GM12878 (cell line): Measurements from ENCODE around the gene SRGAP1. TPM values are rescaled to one million over a fixed set of nuclear protein-coding genes. Genes with fewer than 3 reads are reported as not detected.

Source experiments
- ATAC-seq: fragments of 200-7000 bp; cut with Tn5 transposase; 3 replicates; pipeline ENCODE4 v1.9.1; 2020; ENCODE audit warnings: mild to moderate bottlenecking, moderate library complexity
- BruUV-seq: library from RNA; stranded (reverse); fragments of 400-500 nt; replicated peaks from 2 replicates; lab custom pipeline; 2021; lab: Mats Ljungman, UMichigan
- CTCF ChIA-PET: fragments of 300-600 bp; sonication (Branson Sonifier 250); formaldehyde crosslinking; extraction: SDS; loops from one replicate; lab custom pipeline; 2021; ENCODE audit warnings: inconsistent platforms; lab: Yijun Ruan, JAX
- POLR2A ChIA-PET: fragments of 350-600 bp; formaldehyde crosslinking; extraction: SDS; loops from one replicate; lab custom pipeline; 2021; ENCODE audit warnings: inconsistent platforms; lab: Charles Lee
- RAD21 ChIA-PET: fragments of 300-600 bp; sonication (Branson Sonifier 250); formaldehyde crosslinking; loops from one replicate; lab custom pipeline; 2023; ENCODE audit warnings: antibody characterized with exemption; ENCODE audit not compliant: unreplicated experiment; lab: Charles Lee
- SMC1A ChIA-PET: fragments of 300-600 bp; sonication (Branson Sonifier 250); formaldehyde crosslinking; loops from one replicate; lab custom pipeline; 2023; ENCODE audit not compliant: unreplicated experiment, uncharacterized antibody; lab: Charles Lee
- DNase-seq: peaks from one replicate; pipeline ENCODE4 v3.0.0-alpha.2; 2011; ENCODE audit warnings: low read depth, low spot score
- FAIRE-seq: peaks from 3 replicates; lab custom pipeline; 2011; peaks lifted over from hg19 to GRCh38; lab: Jason Lieb, UNC
- H2AFZ ChIP-seq: 2 replicates; pipeline ENCODE4 v1.6.0; 2011; ENCODE audit warnings: low read depth, low read length, control low read depth; ENCODE audit not compliant: control insufficient read depth
- H3K27ac ChIP-seq: 2 replicates; pipeline ENCODE4 v1.5.1; 2011; ENCODE audit warnings: control low read depth; ENCODE audit not compliant: control insufficient read depth, insufficient read depth
- H3K27me3 ChIP-seq, 2 experiments: replicated peaks in 1 of 2; 2 replicates each; pipeline versions ENCODE4 v1.6.0 to v1.6.1; 2011; ENCODE audit warnings: low read length in 1 of 2; ENCODE audit not compliant: control insufficient read depth in 2 of 2, insufficient read depth in 2 of 2
- H3K36me3 ChIP-seq, 2 experiments: 2 replicates each; pipeline ENCODE4 v1.5.1; 2011; ENCODE audit warnings: low read length in 1 of 2; ENCODE audit not compliant: control insufficient read depth in 2 of 2, insufficient read depth in 2 of 2
- H3K4me1 ChIP-seq: 2 replicates; pipeline ENCODE4 v1.6.1; 2011; ENCODE audit warnings: mild to moderate bottlenecking, low read length, moderate library complexity, mixed read lengths; ENCODE audit not compliant: control insufficient read depth, insufficient read depth
- H3K4me2 ChIP-seq: 2 replicates; pipeline ENCODE4 v1.6.0; 2011; ENCODE audit warnings: control low read depth; ENCODE audit not compliant: control insufficient read depth, insufficient read depth
- H3K4me3 ChIP-seq: fragments of 200-600 bp; sonication (generic); 2 replicates; pipeline ENCODE4 v1.5.1; 2016
- H3K79me2 ChIP-seq: 2 replicates; pipeline ENCODE4 v1.6.0; 2011; ENCODE audit warnings: low read length; ENCODE audit not compliant: control insufficient read depth, insufficient read depth
- H3K9ac ChIP-seq: 2 replicates; pipeline ENCODE4 v1.8.0; 2011; ENCODE audit warnings: low read length, control low read depth, mixed read lengths; ENCODE audit not compliant: control insufficient read depth, insufficient read depth
- H3K9me3 ChIP-seq: replicated peaks from 3 replicates; pipeline ENCODE4 v1.5.1; 2011; ENCODE audit warnings: mild to moderate bottlenecking, low read length; ENCODE audit not compliant: control insufficient read depth, insufficient read depth
- H4K20me1 ChIP-seq: 2 replicates; pipeline ENCODE4 v1.6.0; 2011; ENCODE audit not compliant: control insufficient read depth, insufficient read depth
- CBFB ChIP-seq: IDR thresholded peaks from 2 replicates; pipeline ENCODE4 v1.6.1; 2016; ENCODE audit warnings: antibody characterized with exemption, low read depth
- CREM ChIP-seq: IDR thresholded peaks from 2 replicates; pipeline ENCODE4 v1.6.1; 2014; ENCODE audit warnings: antibody characterized with exemption, low read depth
- FOS ChIP-seq: IDR thresholded peaks from 3 replicates; pipeline ENCODE4 v1.6.1; 2011; ENCODE audit warnings: borderline replicate concordance; ENCODE audit not compliant: insufficient read length; ENCODE audit errors: extremely low read depth
- HDAC6 ChIP-seq: fragments of 200-600 bp; sonication (generic); IDR thresholded peaks from one replicate; pipeline ENCODE4 v1.8.0; 2017; ENCODE audit warnings: antibody characterized with exemption; ENCODE audit not compliant: unreplicated experiment
- KAT2A ChIP-seq: conservative IDR thresholded peaks from 2 replicates; pipeline ENCODE4 v1.6.1; 2011; ENCODE audit warnings: low read depth, low read length; ENCODE audit not compliant: control insufficient read depth
- LARP7 ChIP-seq: fragments of 450-650 bp; IDR thresholded peaks from 2 replicates; pipeline ENCODE4 v1.6.1; 2017; ENCODE audit warnings: mild to moderate bottlenecking
- MXI1 ChIP-seq: fragments of 150-350 bp; IDR thresholded peaks from 2 replicates; pipeline ENCODE4 v1.6.1; 2011; ENCODE audit warnings: low read depth, mild to moderate bottlenecking, inconsistent platforms, low read length, improper control_type of control experiment
- NFYB ChIP-seq: IDR thresholded peaks from 2 replicates; pipeline ENCODE4 v1.6.1; 2011; ENCODE audit warnings: low read depth, mild to moderate bottlenecking, low read length, improper control_type of control experiment, moderate library complexity; ENCODE audit not compliant: insufficient read depth
- POLR2A ChIP-seq: IDR thresholded peaks from 2 replicates; pipeline ENCODE4 v1.6.1; 2011; ENCODE audit warnings: low read depth, mild to moderate bottlenecking, low read length
- RAD51 ChIP-seq: fragments of 450-650 bp; IDR thresholded peaks from 2 replicates; pipeline ENCODE4 v1.6.1; 2016; ENCODE audit warnings: moderate library complexity, mild to moderate bottlenecking, inconsistent platforms
- RELA ChIP-seq: fragments of 450-650 bp; IDR thresholded peaks from 2 replicates; pipeline ENCODE4 v1.8.0; 2014; ENCODE audit warnings: borderline replicate concordance; ENCODE audit not compliant: partially characterized antibody
- SIN3A ChIP-seq: IDR thresholded peaks from 2 replicates; pipeline ENCODE4 v1.6.1; 2012; ENCODE audit warnings: low read depth, low read length, improper control_type of control experiment
- TARDBP ChIP-seq: IDR thresholded peaks from 2 replicates; pipeline ENCODE4 v1.6.1; 2016; ENCODE audit warnings: borderline replicate concordance
- TCF3 ChIP-seq: IDR thresholded peaks from 2 replicates; pipeline ENCODE4 v1.6.1; 2012; ENCODE audit warnings: low read depth, mild to moderate bottlenecking, low read length, borderline replicate concordance; ENCODE audit not compliant: insufficient read depth
- ZNF24 ChIP-seq: fragments of 450-650 bp; IDR thresholded peaks from 2 replicates; pipeline ENCODE4 v1.6.1; 2017; ENCODE audit warnings: antibody characterized with exemption, mild to moderate bottlenecking
- WGBS: methylation state at CpG from one replicate; pipeline ENCODE4 v1.1.6; 2016; ENCODE audit warnings: low lambda C conversion rate; ENCODE audit not compliant: insufficient replicate concordance, insufficient coverage; ENCODE audit errors: missing lambda C conversion rate; 5-methylcytosine and 5-hydroxymethylcytosine counted together
- in situ Hi-C: fragments of 300-500 bp; cut with MboI; formaldehyde crosslinking; loops from 9 replicates; pipeline ENCODE4 v1.14.3; 2018; ENCODE audit warnings: mixed read lengths
- intact Hi-C: fragments of 100-400 bp; cut with micrococcal nuclease; formaldehyde crosslinking; loops from one replicate; pipeline ENCODE4 v1.14.2; 2022; ENCODE audit not compliant: unreplicated experiment
- polyA plus RNA-seq, 11 experiments: library from polyadenylated mRNA; depleted of rRNA in 4 of 11; unstranded in 6 of 11; stranded (reverse) in 5 of 11; fragments of >200 nt; fragmentation: Nextera tagmentation in 4 of 11; fragmentation: Illumina TruSeq in 1 of 11; extraction: Ambion mirVana in 4 of 11; extraction: Trizol in 1 of 11; gene quantifications; 1 replicate in 1 of 11; 2 replicates in 10 of 11; pipeline versions ENCODE4 v1.2.1 to v1.2.3, GENCODE V29; 2011 to 2016; ENCODE audit warnings: inconsistent platforms in 2 of 11, missing spikeins in 2 of 11, low read depth in 1 of 11
- total RNA-seq, 4 experiments: library from RNA; depleted of rRNA in 3 of 4; stranded (reverse); fragments of >200 nt in 3 of 4; fragmentation: Illumina TruSeq in 1 of 4; extraction: Trizol in 1 of 4; gene quantifications; 2 replicates each; pipeline versions ENCODE4 v1.2.1 to v1.2.3, GENCODE V29; 2013 to 2021
- TF ChIP-seq, protein P1 (sequence below): IDR thresholded peaks from 2 replicates; pipeline ENCODE4 v1.6.1; 2012; ENCODE audit warnings: low read depth, low read length, improper control_type of control experiment
- TF ChIP-seq, protein P2 (sequence below): IDR thresholded peaks from 2 replicates; pipeline ENCODE4 v1.6.1; 2011; ENCODE audit warnings: borderline replicate concordance, low read depth, mild to moderate bottlenecking, moderate library complexity, mixed read lengths, low read length; ENCODE audit not compliant: insufficient read depth; ENCODE audit errors: extremely low read length
- TF ChIP-seq, protein P3 (sequence below): fragments of 450-650 bp; IDR thresholded peaks from 2 replicates; pipeline ENCODE4 v1.6.1; 2016; ENCODE audit warnings: mild to moderate bottlenecking, moderate library complexity, borderline replicate concordance

SRGAP1 gene
- total and polyA plus RNA-seq, 10 of the 15 experiments (the other 5 are each of a cell fraction or from before 2014, with no cell fraction given) = 0.16 to 0.85 (median 0.46) TPM

DNA sequence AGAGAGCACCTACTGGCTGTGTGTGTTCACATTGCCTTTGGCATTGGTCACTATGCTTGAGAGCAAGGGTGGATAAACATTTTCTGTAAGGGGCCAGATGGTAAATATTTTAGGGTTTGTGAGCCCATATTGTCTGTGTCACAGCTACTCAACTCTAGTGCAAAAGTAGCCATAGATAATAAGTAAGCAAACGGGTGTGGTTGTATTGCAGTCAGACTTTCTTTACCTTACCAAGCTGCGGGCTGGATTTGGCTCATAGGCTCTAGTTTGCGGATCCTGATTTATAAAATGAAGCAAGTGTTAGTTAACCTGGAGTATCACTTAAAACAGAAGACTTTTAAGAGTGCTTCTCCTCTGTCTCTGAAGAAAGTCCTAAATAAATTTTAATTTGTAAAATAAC is 208.6 kb downstream of the SRGAP1 start:
- BruUV-seq = no TSS peak
- Histone ChIP-seq H3K4me1 (no peaks in the 10 kb centered on the region), H3K4me2 (no peak overlapping the region), H4K20me1 (no peaks in the 10 kb centered on the region), H3K79me2 (no peaks in the 10 kb centered on the region), H2AFZ (no peak overlapping the region), H3K4me3 (no peak overlapping the region), H3K9ac (no peak overlapping the region), H3K9me3 (no peaks in the 10 kb centered on the region), H3K27ac (no peak overlapping the region), H3K36me3 (no peaks in the 10 kb centered on the region), H3K27me3 (no peaks in the 10 kb centered on the region)
- ChIA-PET RAD21 (no interaction called here), POLR2A (no interaction called here), CTCF (interaction anchor here (0.7 kb wide), 1 partner anchor 16 kb away, joined by 5 read pairs; no protein-coding TSS in a partner anchor), SMC1A (no interaction called here)
- 18% methylated on average over 3 of the region's 3 CpGs for WGBS
- FAIRE-seq (no peak), ATAC-seq (no peak), DNase-seq (no peak)
- in situ Hi-C loops (no loop called here), intact Hi-C loops (no loop called here)
- TF ChIP-seq, protein P1, sequence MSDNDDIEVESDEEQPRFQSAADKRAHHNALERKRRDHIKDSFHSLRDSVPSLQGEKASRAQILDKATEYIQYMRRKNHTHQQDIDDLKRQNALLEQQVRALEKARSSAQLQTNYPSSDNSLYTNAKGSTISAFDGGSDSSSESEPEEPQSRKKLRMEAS = no peak
- TF ChIP-seq FOS = no peak
- no peak for TF ChIP-seq HDAC6
- no peak for TF ChIP-seq RAD51
- no peak for TF ChIP-seq NFYB
- TF ChIP-seq CREM = no peak
- TF ChIP-seq, protein P2, sequence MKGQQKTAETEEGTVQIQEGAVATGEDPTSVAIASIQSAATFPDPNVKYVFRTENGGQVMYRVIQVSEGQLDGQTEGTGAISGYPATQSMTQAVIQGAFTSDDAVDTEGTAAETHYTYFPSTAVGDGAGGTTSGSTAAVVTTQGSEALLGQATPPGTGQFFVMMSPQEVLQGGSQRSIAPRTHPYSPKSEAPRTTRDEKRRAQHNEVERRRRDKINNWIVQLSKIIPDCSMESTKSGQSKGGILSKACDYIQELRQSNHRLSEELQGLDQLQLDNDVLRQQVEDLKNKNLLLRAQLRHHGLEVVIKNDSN = no peak
- no peak for TF ChIP-seq LARP7
- no peak for TF ChIP-seq CBFB
- no peak for TF ChIP-seq ZNF24
- TF ChIP-seq TARDBP = no peak
- TF ChIP-seq, protein P3, sequence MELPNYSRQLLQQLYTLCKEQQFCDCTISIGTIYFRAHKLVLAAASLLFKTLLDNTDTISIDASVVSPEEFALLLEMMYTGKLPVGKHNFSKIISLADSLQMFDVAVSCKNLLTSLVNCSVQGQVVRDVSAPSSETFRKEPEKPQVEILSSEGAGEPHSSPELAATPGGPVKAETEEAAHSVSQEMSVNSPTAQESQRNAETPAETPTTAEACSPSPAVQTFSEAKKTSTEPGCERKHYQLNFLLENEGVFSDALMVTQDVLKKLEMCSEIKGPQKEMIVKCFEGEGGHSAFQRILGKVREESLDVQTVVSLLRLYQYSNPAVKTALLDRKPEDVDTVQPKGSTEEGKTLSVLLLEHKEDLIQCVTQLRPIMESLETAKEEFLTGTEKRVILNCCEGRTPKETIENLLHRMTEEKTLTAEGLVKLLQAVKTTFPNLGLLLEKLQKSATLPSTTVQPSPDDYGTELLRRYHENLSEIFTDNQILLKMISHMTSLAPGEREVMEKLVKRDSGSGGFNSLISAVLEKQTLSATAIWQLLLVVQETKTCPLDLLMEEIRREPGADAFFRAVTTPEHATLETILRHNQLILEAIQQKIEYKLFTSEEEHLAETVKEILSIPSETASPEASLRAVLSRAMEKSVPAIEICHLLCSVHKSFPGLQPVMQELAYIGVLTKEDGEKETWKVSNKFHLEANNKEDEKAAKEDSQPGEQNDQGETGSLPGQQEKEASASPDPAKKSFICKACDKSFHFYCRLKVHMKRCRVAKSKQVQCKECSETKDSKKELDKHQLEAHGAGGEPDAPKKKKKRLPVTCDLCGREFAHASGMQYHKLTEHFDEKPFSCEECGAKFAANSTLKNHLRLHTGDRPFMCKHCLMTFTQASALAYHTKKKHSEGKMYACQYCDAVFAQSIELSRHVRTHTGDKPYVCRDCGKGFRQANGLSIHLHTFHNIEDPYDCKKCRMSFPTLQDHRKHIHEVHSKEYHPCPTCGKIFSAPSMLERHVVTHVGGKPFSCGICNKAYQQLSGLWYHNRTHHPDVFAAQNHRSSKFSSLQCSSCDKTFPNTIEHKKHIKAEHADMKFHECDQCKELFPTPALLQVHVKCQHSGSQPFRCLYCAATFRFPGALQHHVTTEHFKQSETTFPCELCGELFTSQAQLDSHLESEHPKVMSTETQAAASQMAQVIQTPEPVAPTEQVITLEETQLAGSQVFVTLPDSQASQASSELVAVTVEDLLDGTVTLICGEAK = no peak
- no peak for TF ChIP-seq TCF3
- no peak for TF ChIP-seq RELA
- TF ChIP-seq MXI1 = no peak
- TF ChIP-seq POLR2A = no peak
- no peak for TF ChIP-seq KAT2A
- TF ChIP-seq SIN3A = no peak
